Heart left ventricle (tissue), 13 donors: ENCODE measurements around the gene EMILIN2.

ENCODE experiments used
- CTCF ChIP-seq, 12 donors: fragments of 200-600 bp; sonication (generic) in 4 of 12; IDR thresholded peaks; one replicate each; pipeline versions ENCODE4 v1.5.0 to v1.8.0; 2018 to 2022; ENCODE audit warnings: antibody characterized with exemption in 12 of 12, mild to moderate bottlenecking in 5 of 12
- POLR2A ChIP-seq, 2 donors: fragments of 450-650 bp; IDR thresholded peaks; one replicate each; pipeline ENCODE4 v1.6.1; 2017; ENCODE audit warnings: antibody characterized with exemption in 2 of 2, mild to moderate bottlenecking in 2 of 2, moderate library complexity in 2 of 2
- donor health status: ischemic (EF 13 %, LVEDD 7.1; RV severe dilation, severe dysfunction).
- donor health status: DM: no; HTN: yes; CAD: no.
- donor health status: DM: no; HTN: no; CAD: no.
- donor health status: ischemic (EF 25% LVEDD 6.9; RV normal size, moderate dysfunction).
- donor health status: ischemic (EF 25% LVEDD 5.7; RV mildly dilated, moderate dysfunction).
- donor health status: ischemic (EF 35%, LVEDD 5.7; RV mildly dilated, moderate dysfunction).
- donor health status: nonischemic (EF 11% LVEDD 7.7; RV severe dilation, severe dysfunction).
- donor health status: DM: yes; HTN: yes; CAD: no.
- donor health status: PGD.
- donor health status: ischemic (EF 29% LVEDD 5.4; RV normal size, mild dysfunction).
- donor health status: nonischemic (EF 23%, LVEDD 6.1; RV moderate dilation, normal function).

GRCh38 chr18:2913398-2914005 is 66.7 kb downstream of the EMILIN2 start:
- TF ChIP-seq CTCF (IDR thresholded peaks at IDR 0.05): no peak
- TF ChIP-seq POLR2A (IDR thresholded peaks at IDR 0.05): no peak
